HG02763 (cell line): Measurements from ENCODE around the gene RANBP10.
"Not testable (repeated sequence)": the region's sequence is repeated elsewhere in the genome, so short reads cannot be mapped to it uniquely, and the experiment has no call there.

ENCODE experiments used
- ATAC-seq: cut with Tn5 transposase; IDR thresholded peaks from one replicate; pipeline ENCODE4 v1.9.1; 2021; ENCODE audit warnings: mild to moderate bottlenecking, moderate library complexity; ENCODE audit not compliant: unreplicated experiment

The RANBP10 gene

DNA sequence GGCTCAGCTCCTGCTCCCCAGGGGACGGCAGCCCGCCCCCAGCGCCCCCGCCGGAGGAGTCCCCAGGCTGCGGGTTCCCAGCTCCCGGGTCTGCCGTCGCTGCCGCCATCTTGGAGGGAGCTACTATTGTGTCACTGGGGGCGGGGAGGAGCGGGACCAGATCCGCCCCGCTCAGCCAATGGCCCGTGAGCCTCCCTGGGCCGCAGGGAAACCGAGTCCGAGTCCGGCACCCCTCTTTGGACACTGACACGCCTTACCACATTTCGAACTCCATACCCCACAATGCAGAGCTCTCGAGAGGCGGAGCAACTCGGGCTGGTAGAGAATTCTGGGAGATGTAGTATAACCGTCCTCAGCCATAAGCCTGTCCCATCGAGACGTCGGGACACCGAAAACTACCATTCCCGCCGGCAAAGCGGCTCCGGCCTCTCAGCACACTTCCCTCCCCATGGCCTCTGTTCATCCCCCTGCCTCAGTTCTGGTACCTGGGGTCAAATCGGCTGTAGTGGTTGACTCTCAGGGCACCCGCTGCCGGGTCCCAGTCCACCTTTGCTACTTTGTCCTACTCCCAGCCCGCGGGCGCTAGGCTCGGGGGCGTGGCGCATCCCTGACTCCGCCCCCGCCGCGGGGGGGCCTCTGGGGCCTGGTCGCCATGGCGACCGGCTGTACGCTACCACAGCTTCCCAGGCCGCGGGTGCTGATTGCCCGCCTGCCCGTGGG is at the start of gene RANBP10, which contains the start of gene TSNAXIP1:
RANBP10 (minus strand) TSS at position 133 of the 720 bp plus-strand sequence; CDS start at position 109, 24 bp downstream.
TSNAXIP1 (plus strand) TSS at position 462 of the 720 bp plus-strand sequence. CDS start 261 bp downstream, outside the sequence.
- peak; percentile 86 for ATAC-seq

DNA sequence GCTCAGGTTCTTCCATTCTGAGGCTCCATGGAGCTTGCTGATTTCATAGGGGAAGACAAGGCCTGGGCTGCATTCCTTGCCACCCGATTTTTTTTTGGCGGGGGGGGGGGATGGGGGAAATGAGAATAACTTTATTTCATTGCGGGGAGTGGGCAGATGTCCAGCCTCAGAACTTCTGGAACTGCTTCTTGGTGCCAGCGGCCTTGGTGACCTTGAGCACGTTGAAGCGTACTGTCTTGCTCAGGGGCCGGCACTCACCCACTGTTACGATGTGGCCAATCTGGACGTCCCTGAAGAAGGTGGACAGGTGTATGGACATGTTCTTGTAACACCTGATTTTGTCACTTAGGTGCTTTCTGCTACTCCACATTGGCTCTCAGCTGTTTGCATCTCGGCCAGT is 49.4 kb upstream of the RANBP10 start:
- no peak for ATAC-seq

DNA sequence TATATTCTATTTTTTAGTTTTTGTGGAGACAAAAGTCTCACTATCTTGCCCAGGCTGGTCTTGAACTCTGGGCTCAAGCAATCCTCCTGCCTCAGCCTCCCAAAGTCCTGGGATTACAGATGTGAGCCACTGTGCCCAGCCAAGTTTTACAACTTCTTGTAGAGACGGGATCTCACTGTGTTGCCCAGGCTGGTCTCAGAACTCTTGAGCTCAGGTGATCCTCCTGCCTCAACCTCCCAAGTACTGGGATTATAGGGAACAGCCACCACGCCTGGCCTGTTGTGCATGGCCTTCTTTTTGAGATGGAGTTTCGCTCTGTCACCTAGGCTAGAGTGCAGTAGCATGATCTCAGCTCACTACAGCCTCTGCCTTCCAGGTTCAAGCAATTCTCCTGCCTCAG is 47.3 kb upstream of the RANBP10 start:
- no peak for ATAC-seq

DNA sequence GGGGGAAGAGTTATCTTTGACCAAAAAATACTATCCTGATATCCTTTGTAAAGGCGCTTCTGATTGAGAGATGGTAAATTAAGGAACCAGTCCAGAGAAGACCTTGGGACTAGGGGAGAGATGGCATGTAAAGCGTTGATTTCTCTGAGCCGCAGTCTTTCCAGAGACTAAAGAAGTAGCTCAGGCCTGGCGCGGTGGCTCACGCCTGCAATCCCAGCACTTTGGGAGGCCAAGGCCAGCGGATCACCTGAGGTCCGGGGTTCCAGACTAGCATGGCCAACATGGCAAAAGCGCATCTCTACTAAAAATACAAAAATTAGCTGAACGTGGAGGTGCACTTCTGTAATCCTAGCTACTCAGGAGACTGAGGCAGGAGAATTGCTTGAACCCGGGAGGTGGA is 41.8 kb upstream of the RANBP10 start:
- no peak for ATAC-seq

DNA sequence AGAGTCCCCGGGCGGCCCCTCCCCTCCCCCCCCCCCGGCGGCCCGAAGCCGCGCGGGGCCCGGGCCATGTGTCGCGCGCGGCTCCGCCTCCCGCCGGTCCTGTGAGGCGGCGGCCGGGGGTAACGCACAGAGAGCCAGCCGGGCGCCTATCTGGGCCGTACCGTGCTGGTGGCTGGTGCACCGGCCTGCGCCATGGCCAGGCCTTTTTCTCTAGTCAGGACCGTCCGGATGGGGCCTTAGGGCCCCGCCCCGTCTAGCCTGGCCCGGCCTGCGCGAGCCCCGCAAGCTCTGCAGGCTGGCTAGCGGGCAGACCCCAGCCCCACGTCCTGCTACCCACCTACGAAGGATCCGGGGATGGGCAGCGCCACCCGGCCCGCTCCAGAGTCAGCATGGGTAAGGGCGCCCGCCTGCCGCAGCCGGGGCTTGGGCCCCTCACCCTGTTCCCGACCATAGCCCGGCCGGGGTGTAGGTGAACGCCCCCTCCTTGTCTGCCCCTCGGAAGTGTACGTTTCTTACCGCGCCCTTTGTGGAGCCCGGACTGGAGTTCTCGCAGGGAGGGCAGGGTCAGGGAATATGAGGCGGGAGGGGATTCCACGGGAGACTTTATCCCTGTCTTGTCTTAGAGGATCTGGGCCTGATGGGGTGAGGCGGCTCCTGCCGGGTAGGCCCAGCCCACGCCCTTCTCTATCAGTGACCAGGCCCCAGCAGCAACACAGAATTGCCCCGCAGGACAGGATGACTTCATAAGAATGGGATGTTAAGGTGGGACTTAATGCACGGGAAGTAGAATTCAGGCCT is 40.9 kb upstream of the RANBP10 start, which contains the start of gene CENPT:
CENPT (minus strand) TSS at position 630 of the 798 bp plus-strand sequence. CDS start 13,834 bp downstream, outside the sequence.
- peak; percentile 36 for ATAC-seq

DNA sequence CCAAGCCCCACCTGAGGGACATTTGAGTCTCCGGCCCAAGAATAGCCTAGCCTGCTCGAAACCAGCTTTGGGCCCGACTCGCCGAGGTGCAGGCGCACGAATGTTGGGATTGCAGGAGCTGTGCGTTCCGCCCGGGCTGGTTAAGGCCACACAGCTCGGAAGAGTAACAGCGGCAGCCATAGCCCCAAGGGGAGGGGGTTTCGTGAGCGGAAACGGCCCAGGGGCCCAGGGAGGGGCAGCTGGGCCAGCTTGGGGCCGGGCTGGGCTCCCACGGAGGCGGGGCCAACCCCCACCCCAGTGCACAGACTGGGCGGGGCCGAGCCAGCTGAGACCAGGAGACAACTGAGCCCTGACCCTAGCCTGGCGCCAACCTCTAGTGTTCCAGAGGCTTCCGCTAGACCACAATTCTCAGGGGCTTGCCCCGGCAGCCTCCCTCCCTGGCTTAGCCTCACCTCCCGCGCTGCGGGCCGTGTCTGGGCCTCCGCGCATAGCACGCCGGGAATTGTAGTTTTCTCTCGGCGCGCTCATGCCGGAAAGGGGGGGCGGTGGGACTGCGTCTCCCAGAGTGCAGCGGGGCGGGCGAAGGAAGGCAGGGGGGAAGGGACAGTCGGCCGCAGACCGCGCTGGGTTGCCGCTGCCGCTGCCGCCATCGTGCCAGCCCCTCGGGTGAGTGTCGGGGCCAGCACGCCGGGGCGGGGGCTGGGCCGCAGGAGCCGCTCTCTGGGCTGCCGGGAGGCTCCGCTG is 40.1 kb upstream of the RANBP10 start, which contains the start of gene NUTF2:
NUTF2 (plus strand) TSS at position 614 of the 744 bp plus-strand sequence. CDS start 18,198 bp downstream, outside the sequence.
- ATAC-seq: peak; percentile 69

DNA sequence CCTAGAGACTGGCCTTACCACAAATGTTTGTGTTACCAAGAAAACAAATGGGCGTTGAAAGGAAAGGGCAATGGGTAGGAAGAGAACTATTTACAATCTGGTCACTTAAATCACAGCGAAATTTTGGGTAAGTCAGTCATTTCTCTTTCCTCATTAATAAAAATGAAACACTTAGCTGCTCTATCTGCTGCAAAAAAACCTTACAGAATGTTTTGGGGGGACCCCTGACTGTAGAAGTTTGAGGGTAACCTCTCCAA is 39.6 kb upstream of the RANBP10 start:
- ATAC-seq: no peak

DNA sequence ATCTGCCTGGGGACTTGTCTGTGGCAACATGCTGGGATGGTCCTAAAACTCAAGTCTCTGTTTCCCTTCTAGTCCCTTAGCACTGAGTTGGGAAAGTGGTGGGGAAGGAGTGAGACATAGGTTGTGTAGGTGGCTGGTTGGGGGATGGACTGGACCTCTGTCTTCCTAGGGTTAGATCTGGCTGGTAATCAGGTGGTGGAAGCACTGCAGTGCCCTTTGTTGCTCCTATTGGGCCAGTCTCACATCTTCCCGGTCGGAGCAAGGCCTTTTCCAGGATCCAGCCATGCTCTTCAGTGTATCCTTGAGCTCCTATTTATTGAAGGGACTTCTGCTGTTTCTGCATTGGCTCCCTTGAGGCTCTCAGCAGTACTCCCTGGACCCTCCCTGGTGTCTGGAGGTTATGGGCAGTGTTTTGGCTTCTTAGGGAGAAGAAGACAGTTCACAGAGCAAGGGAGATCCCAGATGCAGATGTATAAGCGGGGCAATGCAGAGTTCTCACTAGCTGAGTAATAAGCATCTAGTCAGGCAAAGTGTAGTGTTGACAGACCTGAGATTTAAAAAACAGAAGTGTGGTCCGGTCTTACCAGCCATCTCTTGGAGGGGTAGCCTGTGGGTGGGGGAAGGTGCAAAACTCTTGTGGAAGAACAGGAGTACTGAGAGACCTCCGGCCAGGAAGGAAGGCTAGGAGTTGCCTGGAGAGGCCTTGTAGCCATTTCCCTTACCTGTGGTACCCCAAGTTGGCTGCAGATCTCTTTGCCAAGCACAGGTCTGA is 39.1 kb upstream of the RANBP10 start:
- no peak for ATAC-seq

DNA sequence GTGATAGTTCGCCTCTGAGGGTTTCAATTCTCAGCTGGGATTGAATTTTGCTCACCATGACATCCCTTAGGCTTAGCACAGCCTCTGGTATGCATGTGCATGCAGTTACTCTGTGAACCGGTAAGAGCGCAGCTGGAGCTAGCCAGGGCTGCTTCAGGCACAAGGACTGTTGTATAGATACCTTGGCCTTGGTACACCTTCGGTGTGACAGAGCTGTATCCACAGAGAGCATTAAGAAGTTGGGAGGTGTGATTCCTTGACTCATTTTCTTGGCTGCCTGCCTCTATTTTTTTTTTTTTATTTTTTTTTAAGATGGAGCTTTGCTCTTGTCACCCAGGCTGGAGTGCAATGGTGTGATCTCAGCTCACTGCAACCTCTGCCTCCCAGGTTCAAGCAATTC is 38.1 kb upstream of the RANBP10 start:
- no peak for ATAC-seq

DNA sequence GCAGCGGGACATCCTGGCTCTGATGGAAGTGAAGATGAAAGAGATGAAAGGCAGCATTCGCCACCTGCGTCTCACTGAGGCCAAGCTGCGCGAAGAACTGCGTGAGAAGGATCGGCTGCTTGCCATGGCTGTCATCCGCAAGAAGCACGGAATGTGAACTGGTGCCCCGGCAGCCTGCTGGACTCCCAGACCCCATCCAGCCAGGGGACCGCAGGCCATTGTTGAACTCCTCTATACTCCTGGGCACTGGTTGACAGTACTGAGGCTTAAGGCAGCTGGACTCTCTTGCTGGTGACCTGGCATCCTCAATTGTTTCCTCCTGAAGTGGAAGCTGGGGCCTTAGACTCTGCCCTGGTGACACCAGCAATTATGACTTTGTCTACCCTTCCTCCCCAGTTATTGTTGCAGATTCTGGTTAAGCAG is 37.0 kb upstream of the RANBP10 start:
- ATAC-seq: no peak

DNA sequence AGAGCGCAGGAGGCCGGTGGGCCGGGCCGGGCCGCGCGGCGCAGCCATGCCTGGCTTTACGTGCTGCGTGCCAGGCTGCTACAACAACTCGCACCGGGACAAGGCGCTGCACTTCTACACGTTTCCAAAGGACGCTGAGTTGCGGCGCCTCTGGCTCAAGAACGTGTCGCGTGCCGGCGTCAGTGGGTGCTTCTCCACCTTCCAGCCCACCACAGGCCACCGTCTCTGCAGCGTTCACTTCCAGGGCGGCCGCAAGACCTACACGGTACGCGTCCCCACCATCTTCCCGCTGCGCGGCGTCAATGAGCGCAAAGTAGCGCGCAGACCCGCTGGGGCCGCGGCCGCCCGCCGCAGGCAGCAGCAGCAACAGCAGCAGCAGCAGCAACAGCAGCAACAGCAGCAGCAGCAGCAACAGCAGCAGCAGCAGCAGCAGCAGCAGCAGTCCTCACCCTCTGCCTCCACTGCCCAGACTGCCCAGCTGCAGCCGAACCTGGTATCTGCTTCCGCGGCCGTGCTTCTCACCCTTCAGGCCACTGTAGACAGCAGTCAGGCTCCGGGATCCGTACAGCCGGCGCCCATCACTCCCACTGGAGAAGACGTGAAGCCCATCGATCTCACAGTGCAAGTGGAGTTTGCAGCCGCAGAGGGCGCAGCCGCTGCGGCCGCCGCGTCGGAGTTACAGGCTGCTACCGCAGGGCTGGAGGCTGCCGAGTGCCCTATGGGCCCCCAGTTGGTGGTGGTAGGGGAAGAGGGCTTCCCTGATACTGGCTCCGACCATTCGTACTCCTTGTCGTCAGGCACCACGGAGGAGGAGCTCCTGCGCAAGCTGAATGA is 36.4 kb upstream of the RANBP10 start:
- ATAC-seq: peak; percentile 9

DNA sequence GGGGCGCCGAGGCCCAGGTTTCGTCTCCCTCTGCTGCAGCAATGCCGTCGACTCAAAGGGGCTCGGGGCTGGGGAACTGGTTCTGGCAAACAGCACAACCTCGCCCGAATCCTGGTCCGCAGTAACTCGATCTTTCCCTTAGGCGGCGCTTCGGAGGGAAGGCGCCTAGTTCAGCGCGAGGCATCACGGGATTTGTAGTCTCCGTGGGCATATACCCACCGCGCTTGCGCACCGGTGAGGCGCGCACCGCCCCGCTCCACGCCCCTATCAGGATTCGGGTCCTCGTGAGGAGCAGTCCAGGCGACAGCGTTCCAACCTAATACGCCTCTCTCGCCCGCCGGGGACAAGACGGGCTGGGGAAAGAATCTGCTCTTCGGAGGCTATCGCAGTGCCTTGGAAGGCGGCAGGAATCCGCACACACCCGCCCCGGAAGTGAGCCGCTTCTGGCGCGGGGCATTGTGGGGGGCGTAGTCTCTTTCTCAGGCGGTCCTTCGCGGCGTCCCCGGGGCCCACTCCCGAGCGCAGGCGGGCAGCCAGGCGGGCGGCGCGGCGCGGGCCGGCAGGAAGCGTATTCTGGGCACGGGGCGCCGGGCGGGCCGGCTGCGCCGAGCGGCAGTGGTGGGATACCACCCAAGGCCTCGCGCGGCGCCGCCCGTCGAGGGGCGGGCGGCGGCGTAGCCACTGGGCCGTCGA is 35.6 kb upstream of the RANBP10 start, which contains the start of gene THAP11:
THAP11 (plus strand) TSS at position 505 of the 693 bp plus-strand sequence. CDS start 235 bp downstream, outside the sequence.
- peak; percentile 46 for ATAC-seq

DNA sequence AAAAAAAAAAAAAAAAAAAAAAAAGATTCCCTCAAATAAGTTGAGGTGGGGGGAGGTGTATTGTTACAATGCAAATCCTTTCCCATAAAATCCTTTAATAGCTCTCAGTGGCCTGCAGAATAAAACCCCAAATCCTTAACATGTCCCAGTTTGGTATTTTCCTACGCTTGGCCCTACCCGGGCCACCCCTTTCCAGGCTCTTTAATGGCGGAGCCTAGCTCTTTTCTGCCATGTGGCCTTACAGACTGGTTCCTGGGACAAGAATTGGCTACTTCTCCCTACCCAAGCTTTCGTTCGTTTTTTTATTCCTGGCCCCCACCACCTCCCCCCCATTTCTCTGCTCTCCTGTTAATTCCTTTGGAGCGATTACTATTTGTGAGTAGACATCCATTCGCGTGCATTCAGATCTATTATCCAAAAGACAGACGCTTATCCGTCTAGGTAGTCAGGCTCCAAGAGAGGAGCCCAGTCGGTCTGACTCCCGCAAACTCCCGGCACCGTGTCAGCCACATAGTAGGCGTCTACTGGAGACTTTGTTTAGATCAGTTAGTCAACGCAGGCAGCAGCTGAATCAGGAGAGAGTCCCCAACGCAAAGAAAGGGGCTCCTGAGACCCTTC is 34.9 kb upstream of the RANBP10 start:
- no peak for ATAC-seq

DNA sequence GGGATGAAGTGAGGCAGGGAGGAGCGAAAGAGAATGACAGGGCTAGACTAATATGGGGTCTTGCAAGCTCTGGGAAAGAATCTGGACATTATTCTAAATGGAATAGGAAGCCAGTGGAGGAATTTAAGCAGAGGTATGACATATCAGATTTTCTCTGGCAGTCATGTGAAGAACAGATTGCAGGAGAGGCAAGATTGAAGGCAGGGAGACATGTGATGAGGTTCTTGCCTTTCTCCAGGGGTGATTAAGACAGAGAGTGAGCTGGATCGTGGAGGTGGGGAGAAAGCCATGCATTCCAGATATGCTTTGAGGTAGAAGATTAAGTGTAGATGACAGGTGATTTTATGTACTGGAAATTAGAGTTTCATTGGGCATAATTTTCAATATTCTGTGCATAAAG is 31.5 kb upstream of the RANBP10 start:
- ATAC-seq: no peak

DNA sequence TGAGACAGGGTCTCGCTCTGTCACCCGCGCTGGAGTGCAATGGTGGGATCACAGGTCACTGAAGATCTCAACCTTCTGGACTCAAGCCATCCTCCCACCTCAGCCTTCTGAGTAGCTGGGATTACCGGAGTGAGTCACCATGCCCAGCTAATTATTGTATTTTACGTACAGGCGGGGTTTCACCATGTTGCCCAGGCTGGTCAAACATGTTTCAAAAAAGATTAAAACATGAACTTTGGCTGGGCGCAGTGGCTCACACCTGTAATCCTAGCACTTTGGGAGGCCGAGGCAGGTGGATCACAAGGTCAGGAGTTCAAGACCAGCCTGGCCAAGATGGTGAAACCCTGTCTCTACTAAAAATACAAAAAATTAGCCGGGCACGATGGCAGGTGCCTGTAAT is 30.8 kb upstream of the RANBP10 start:
- not testable (repeated sequence) for ATAC-seq

DNA sequence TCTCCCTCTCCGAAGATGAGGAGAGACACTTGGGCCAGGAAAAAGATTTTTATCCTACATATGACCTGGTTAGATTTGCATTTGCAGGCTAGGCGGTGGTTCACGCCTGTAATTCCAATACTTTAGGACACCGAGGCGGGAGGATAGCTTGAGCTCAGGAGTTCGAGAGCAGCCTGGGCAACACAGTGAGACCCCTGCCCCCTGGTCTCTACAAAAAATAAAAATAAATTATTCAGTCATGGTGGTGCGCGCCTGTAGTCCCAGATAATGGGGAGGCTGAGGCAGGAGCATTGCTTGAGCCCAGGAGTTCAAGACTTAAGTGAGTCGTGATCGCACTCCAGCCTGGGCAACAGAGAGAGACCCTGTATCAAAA is 27.9 kb upstream of the RANBP10 start:
- ATAC-seq: no peak

DNA sequence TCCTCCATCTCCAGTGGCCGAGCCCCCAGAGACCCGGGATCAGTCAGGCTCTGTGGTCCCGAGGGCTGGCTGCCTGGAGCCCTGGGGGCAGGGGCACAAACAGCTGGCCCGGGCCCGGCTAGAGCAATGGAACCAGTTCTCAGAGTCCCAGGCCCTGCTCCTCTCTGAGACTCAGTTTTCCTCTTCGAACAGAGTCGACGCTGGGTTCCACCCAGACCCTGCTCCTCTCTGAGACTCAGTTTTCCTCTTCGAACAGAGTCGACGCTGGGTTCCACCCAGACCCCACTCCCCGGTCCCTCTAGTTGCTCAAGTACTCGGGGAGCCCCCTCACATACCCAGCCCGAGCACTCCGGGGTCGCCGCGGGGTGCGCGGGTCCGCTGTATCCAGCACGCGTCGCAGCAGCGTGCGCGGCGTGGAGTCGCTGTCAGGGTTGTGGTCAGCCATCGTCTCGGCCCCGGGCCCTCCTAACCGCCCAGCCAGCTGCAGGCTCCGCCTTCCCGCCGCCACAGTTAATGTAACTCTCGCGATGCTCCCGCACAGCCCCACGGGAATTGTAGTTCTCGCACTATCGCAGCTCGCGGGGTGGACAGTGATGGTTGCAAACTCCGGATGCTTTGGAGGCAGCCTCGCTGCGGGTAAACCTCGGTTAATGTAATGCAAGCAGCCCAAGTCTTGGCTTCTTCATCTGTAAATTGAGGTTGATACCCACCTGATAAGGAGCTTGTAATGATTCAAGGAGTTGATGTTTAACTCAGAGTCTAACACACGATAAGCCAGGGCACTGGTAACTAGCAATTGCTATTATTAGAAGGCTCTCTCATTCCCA is 27.3 kb upstream of the RANBP10 start:
- peak; percentile 95 for ATAC-seq

DNA sequence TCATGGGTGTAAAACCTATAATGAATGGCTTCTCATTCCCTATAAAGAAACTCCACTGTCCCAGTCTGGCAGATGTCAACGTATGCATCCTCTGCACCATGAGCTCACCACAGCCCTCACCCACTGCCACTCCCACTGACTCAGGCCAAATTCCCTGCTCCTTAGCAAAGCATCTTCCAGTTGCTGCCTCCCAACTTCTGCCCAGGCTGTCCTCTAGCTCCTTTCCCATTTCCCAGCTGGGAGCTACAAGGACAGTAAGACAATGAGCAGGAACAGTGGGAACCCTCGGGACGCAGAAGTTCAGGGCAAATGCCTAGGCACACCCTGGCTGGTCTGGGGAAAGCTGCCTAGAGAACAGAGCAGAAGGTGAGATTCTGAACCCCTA is 26.7 kb upstream of the RANBP10 start:
- no peak for ATAC-seq
